ENCODE results near the gene MADD.

MADD gene

DNA sequence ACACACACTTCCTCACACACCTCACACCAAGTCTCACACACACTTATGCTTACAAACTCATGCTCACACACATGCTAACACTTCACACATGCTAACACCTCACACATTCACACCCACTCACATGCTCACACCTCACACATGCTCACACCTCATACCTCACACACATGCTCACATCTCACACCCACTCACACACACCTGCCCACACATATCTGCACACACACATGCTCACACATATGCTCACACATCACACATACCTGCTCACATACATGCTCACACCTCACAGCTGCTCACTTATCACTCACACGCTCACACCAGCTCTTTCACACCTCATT is 87.0 kb downstream of the MADD start:
- DNase-seq (ENCODE audit: low read depth in 2 of 2), result no peak

DNA sequence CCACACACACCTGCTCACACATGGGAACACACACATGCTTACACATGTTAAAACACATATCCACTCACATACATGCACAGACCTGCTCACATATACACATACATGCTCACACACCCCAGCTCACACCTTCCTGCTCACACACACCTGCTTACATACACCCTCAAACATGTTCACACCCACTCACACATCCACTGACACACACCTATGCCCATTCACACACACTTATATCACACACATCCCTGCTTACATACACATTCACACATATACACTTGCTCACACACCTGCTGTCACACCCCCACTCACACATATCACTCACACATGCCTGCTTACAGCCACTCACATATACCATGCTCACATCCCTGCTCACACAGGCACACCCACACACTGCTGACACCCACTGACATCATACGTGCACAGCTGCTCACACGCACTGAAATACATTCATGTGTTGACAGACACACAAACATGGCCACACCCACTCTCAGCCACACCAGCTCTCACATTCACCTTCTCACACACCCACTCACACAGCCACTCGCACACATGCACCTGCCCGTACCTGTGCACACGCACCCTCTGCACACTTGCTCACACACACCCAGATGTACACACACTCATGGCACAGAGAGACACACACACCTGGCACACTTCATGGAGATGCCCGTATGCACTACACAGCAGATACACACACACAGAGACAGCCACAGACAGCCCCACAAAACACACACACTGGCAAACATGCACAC is 88.2 kb downstream of the MADD start:
- DNase-seq (ENCODE audit: low read depth in 2 of 2), result no peak

DNA sequence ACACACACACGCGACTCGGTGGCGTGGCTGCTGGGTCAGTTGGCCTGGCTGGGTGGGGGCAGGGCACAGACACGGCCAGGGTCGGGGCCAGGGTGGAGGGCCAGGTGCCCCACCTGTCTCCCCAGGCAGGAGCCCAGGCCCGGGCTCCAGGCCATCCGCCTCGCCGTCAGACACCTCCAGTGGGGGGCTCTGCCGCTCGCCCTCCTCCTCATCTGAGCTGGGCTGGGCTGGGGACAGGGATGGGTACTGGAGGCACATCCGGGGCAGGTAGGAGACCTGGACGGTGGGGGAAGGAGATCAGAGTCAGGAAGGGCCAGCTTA is 88.8 kb downstream of the MADD start:
- no peak for DNase-seq (ENCODE audit: low read depth in 2 of 2)

GRCh38 chr11:47359162-47359561 is 89.2 kb downstream of the MADD start:
- DNase-seq (ENCODE audit: low read depth in 2 of 2), result no peak

DNA sequence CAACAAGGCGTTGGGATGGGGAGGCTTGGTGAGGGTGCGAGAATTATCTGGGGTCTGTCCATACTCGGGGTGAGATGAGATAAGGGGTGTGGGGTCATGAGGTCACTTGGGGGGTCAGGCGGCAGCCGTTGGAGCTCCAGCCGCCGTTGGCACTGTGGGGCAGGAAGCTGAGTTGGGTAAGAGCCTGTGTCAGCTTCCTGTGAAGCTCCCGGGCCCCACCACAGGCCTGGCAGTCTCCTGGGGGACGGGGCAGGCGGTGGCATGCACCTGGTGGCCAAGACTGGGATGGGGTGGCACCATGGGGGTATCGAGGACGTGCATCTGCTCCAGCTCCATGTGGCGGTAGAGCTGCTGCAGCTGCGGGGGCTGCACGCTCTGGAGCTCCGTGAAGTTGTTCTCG is 89.7 kb downstream of the MADD start:
- no peak for DNase-seq (ENCODE audit: low read depth in 2 of 2)

DNA sequence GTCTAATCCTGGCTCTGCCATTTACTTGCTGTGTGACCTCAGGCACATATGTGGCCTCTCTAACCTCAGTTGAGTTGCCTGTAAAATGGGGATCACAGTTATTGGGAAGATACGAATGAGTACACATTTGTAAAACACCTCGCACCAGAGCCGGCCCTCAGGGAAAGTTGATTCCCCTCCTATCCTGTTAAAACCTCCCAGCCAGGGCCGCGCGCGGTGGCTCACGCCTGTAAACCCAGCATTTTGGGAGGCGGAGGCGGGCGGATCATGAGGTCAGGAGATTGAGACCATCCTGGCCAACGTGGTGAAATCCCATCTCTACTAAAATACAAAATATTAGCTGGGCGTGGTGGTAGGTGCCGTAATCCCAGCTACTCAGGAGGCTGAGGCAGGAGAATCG is 90.4 kb downstream of the MADD start:
- DNase-seq (ENCODE audit: low read depth in 2 of 2), result no peak

- DNase-seq (ENCODE audit: low read depth in 2 of 2), result no peak
Measured at GRCh38 chr11:47361419-47361818, 91.5 kb downstream of the MADD start.

- no peak for DNase-seq (ENCODE audit: low read depth in 2 of 2)
Measured at GRCh38 chr11:47366020-47366490, 96.1 kb downstream of the MADD start.

GRCh38 chr11:47369676-47370075 is 99.7 kb downstream of the MADD start:
- no peak for DNase-seq (ENCODE audit: low read depth in 2 of 2)

GRCh38 chr11:47372422-47372821 is 102.5 kb downstream of the MADD start:
- DNase-seq (ENCODE audit: low read depth in 2 of 2), result no peak

DNA sequence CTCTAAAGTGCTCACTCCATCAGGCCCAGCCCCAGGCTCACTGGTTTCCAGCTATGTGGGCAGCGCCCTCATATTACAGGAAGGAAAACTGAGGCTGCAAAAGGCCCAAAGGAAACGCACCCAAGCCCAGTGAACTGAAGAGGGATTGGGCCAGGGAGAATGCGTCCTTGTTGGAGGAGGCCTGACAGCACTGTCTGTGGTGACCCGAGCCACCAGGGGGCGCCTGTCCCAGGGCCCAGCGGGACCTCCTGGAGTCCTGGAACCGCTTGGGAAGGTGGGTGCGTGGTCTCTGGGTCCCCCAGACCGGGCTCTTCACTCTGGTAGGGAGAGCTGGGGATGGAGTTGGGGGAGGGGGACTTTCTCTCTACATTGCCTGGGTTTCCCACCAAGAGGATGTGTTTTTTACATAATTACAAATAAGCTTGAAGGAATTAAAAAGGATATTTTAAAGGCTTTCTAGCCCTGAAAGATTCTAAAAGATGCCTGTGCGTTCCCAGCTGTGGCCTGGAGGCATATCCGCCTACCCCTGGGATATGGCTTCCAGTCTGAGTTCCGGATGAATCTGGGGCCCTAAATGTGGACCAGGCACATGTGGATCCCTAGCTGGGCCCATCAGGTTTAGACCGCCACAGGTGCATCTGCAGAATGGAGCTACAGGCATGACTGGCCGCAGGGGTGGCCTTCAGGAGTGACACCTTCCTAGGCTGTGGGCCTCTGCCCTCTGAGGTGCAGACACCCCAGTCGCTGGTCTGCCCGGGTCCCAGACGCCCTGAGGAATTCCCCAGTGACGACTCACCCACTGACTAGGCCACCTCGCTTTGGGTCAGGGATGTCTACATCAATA is 104.2 kb downstream of the MADD start:
- DNase-seq (ENCODE audit: low read depth in 2 of 2), result peak; percentile 80 to 86

DNA sequence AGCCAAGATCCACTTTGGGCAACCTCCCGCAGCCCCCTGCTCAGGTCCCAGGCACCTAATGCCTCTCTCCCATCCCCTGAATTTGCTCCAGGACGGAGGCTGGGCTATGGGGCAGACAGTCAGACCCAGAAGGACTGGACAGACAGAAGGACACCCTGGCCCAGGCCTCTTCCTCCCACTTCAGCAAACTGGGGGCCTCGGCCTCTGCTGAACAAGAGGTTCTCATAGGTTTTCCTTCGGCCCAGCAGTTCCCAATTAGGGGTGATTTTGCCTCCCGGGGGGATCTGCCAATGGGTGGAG is 104.7 kb downstream of the MADD start:
- DNase-seq (ENCODE audit: low read depth in 2 of 2), result no peak

- DNase-seq (ENCODE audit: low read depth in 2 of 2), result no peak
Measured at GRCh38 chr11:47375020-47375419, 105.1 kb downstream of the MADD start.

DNA sequence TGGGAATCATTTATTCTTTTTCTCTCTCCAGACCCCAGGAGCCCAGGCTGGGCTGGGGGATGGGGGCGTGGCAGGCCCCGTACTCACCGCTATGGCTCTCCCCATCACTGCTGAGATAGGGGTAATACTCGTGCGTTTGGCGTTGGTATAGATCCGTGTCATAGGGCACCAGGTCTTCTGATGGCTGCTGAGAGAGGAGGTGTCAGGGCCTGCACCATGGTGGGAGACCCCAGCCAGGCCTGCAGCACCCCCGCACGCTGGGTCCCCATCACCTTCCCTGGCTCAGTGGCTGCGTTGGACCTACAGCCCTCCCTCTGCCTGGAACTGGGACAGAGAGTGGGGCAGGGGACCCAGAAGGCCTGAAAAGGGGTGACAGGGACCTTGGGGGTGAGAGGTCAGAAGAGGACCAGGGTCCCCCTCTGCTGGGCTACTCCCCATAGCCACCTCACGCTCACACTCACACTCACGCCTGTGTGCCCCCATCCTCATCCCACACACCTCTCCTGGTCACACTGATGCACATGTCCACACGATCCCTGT is 105.7 kb downstream of the MADD start:
- no peak for DNase-seq (ENCODE audit: low read depth in 2 of 2)

DNA sequence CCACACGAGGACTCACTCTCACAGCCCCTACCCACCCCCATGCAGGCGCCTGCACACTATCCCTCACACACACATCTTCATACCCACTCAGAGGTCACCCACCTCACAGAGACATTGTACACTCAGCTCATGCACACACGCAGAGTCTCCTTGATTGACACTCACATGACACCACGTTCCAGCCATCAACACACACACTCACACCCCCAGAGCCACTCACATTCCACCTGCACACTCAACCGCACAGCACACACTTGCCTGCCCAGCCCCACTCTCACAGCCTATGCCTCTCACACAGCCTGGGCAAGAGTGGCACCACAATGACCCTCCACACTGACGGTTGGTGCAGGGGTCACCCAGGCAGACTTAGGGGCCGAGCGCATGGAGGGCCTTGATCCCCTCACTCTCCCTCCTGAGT is 106.2 kb downstream of the MADD start:
- DNase-seq (ENCODE audit: low read depth in 2 of 2), result no peak

DNA sequence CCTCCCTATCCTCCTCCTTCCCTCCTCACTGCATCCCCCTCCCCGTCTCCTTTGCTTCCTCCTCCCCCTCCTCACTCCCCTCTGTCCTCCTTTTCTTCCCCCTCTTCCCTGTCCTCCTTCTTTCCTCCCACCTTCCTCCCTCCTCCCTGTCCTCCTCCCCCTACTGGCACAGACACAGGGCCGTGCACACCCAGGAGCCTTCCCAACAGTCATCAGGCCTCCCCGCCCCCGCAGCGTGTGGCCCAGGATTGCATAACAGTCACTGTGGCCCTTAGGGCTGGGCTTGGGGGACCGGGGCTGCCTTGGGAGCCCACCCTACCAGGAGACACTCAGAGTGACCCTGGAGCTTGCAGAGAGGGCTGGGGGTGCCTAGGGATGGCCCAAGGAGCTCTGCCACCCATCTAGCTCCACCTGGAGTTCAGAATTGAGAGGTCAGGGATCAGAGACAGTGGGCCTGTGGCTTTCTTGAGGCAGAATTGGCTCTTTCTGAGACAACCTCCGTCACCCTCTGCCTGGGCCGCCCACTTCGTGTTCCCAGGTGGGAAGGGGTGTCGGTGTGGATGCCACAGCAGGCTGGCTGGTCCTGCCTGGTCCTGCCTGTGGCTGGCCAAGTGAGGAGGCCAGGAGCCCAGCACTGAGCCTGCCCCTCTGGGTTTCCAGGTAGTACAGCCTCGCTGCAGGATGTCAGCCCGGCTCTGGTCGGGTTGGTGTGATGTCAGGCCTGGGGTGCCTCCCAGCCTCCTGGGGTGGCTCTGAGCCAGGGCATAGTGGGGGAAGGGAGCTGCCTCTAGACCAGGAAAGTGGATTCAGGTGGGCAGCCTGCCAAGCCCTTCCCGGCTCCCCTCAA is 106.8 kb downstream of the MADD start:
- DNase-seq (ENCODE audit: low read depth in 2 of 2), result no peak

DNA sequence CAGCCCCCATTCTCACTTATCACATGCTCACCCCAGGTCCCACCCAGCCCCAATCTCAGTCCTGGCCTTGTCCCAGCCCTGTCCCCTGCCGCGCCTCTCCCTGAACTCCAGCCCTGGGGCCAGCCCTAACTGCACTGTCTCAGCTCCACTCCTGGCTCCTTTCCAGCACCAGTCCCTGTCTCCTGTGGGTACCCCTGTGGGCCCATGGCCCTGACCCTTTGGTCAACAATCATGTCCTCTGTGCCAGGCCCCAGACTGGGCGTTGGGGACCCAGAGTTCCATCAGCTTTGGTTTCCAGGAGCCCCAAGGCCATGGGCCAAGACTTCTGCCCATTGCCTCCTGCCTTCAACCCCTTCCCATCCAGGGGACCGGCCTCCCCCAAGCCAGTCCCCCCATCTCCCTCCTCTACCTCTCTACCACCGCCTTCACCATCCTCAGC is 107.7 kb downstream of the MADD start:
- no peak for DNase-seq (ENCODE audit: low read depth in 2 of 2)

DNA sequence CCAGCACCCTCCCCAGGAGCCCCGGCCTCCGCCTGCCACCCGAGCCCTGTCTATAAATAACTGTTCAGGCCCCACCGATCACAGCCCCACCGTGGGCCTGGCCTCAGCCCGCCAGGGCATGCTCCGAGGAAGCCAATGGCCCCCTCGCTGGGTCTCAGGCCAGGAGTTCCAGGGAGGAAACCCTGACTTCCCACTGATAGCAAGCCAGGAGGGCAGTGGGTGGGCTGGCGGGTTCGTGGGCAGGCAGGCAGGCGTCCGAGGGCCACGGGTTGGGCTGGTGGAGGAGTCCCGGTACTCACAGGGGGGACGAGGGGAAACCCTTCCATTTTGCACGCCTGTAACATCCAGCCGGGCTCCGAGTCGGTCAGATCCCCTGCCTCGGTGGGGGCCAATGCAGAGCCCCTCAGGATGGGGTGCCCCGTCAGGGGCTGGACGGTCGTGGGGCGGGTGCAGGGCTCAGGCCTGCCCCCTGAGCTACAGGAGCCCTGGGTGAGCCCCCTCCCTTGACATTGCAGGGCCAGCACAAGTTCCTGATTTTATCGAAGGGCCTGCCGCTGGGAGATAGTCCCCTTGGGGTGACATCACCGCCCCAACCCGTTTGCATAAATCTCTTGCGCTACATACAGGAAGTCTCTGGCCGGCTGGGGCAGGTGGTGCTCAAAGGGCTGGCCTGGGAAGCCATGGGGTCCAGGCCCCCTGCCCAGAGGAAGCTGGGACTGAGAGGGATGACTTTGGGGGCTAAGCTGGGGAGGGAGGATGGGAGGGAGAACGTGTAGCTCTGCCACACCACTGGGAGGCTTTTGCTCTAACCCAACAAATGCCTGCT is 108.3 kb downstream of the MADD start, which contains the start of gene SPI1:
SPI1 (minus strand) TSS at position 538 of the 826 bp plus-strand sequence; CDS start at position 344, 194 bp downstream.
- no peak for DNase-seq (ENCODE audit: low read depth in 2 of 2)

- no peak for DNase-seq (ENCODE audit: low read depth in 2 of 2)
Measured at GRCh38 chr11:47378836-47379170, 108.9 kb downstream of the MADD start.

DNA sequence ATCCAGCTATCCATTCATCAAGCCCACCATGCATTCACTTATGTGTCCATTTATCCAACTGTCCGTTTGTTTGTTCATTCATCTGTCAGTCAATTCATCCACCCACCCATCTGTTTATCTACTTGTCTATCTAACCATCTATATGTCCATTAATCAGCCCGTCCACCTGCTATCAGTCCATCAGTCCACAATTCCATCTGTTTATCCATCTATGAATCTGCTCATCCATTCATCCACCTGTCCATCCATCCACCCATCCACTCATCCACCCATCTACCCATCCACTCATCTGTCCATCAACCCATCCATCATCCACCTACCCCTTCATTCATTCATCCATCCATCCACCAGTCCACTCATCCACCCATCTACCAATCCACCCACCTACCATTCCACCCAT is 109.4 kb downstream of the MADD start:
- DNase-seq (ENCODE audit: low read depth in 2 of 2), result no peak

All from stimulated activated CD4-positive, alpha-beta T cell treated with anti-CD3 and anti-CD28 coated beads, Interleukin-1b, Interleukin-23, amount 100 ng/mL, for 4 hours (primary cell).